ENCODE measurements around the gene DGKI.

The DGKI gene

GRCh38 chr7:137411446-137411845 is 435.3 kb downstream of the DGKI start:
- H3K27ac ChIP-seq (ENCODE audit: low read depth, low read length) = no peak overlapping the region
- H3K4me3 ChIP-seq (ENCODE audit: low read depth in 1 of 5, low read length in 5 of 5) = no peak overlapping the region
- no peaks in the 10 kb centered on the region for H3K9me3 ChIP-seq (ENCODE audit: control insufficient read depth in 5 of 5, low read length in 5 of 5)
- no peaks in the 10 kb centered on the region for H3K4me1 ChIP-seq (ENCODE audit: control insufficient read depth in 5 of 5, insufficient read depth in 5 of 5, low read length in 5 of 5)
- H3K9ac ChIP-seq (ENCODE audit: low read length in 5 of 5) = no peak overlapping the region
- H3K27me3 ChIP-seq (ENCODE audit: control insufficient read depth in 5 of 5, insufficient read depth in 4 of 5, low read length in 5 of 5) = no peaks in the 10 kb centered on the region
- no peaks in the 10 kb centered on the region for H3K36me3 ChIP-seq (ENCODE audit: control insufficient read depth in 5 of 5, insufficient read depth in 5 of 5, low read length in 5 of 5)

- Histone ChIP-seq H3K27ac (ENCODE audit: low read depth, low read length) (no peak overlapping the region), H3K36me3 (ENCODE audit: control insufficient read depth in 5 of 5, insufficient read depth in 5 of 5, low read length in 5 of 5) (no peaks in the 10 kb centered on the region), H3K9me3 (ENCODE audit: control insufficient read depth in 5 of 5, low read length in 5 of 5) (no peaks in the 10 kb centered on the region), H3K9ac (ENCODE audit: low read length in 5 of 5) (no peak overlapping the region), H3K27me3 (ENCODE audit: control insufficient read depth in 5 of 5, insufficient read depth in 4 of 5, low read length in 5 of 5) (no peaks in the 10 kb centered on the region), H3K4me3 (ENCODE audit: low read depth in 1 of 5, low read length in 5 of 5) (no peak overlapping the region), H3K4me1 (ENCODE audit: control insufficient read depth in 5 of 5, insufficient read depth in 5 of 5, low read length in 5 of 5) (no peaks in the 10 kb centered on the region)
Observed at GRCh38 chr7:137408126-137408525, 438.6 kb downstream of the DGKI start.

GRCh38 chr7:137407078-137407477 is 439.7 kb downstream of the DGKI start:
- Histone ChIP-seq H3K9ac (ENCODE audit: low read length in 5 of 5) (no peak overlapping the region), H3K36me3 (ENCODE audit: control insufficient read depth in 5 of 5, insufficient read depth in 5 of 5, low read length in 5 of 5) (no peaks in the 10 kb centered on the region), H3K4me3 (ENCODE audit: low read depth in 1 of 5, low read length in 5 of 5) (no peak overlapping the region), H3K27me3 (ENCODE audit: control insufficient read depth in 5 of 5, insufficient read depth in 4 of 5, low read length in 5 of 5) (no peaks in the 10 kb centered on the region), H3K9me3 (ENCODE audit: control insufficient read depth in 5 of 5, low read length in 5 of 5) (no peaks in the 10 kb centered on the region), H3K4me1 (ENCODE audit: control insufficient read depth in 5 of 5, insufficient read depth in 5 of 5, low read length in 5 of 5) (no peaks in the 10 kb centered on the region), H3K27ac (ENCODE audit: low read depth, low read length) (no peak overlapping the region)

GRCh38 chr7:137404660-137405317 is 442.0 kb downstream of the DGKI start:
- Histone ChIP-seq H3K27me3 (ENCODE audit: control insufficient read depth in 5 of 5, insufficient read depth in 4 of 5, low read length in 5 of 5) (no peaks in the 10 kb centered on the region), H3K4me1 (ENCODE audit: control insufficient read depth in 5 of 5, insufficient read depth in 5 of 5, low read length in 5 of 5) (no peaks in the 10 kb centered on the region), H3K36me3 (ENCODE audit: control insufficient read depth in 5 of 5, insufficient read depth in 5 of 5, low read length in 5 of 5) (no peaks in the 10 kb centered on the region), H3K4me3 (ENCODE audit: low read depth in 1 of 5, low read length in 5 of 5) (no peak overlapping the region), H3K9ac (ENCODE audit: low read length in 5 of 5) (no peak overlapping the region), H3K9me3 (ENCODE audit: control insufficient read depth in 5 of 5, low read length in 5 of 5) (no peaks in the 10 kb centered on the region), H3K27ac (ENCODE audit: low read depth, low read length) (no peak overlapping the region)

GRCh38 chr7:137403353-137403695 is 443.4 kb downstream of the DGKI start:
- H3K27ac ChIP-seq (ENCODE audit: low read depth, low read length) = no peak overlapping the region

GRCh38 chr7:137402536-137403352 is 444.0 kb downstream of the DGKI start:
- Histone ChIP-seq H3K9ac (ENCODE audit: low read length in 5 of 5) (no peak overlapping the region), H3K4me1 (ENCODE audit: control insufficient read depth in 5 of 5, insufficient read depth in 5 of 5, low read length in 5 of 5) (no peaks in the 10 kb centered on the region), H3K36me3 (ENCODE audit: control insufficient read depth in 5 of 5, insufficient read depth in 5 of 5, low read length in 5 of 5) (peaks cover 0 to 4% (median 0%) of the 10 kb centered on the region in 5 donors), H3K27me3 (ENCODE audit: control insufficient read depth in 5 of 5, insufficient read depth in 4 of 5, low read length in 5 of 5) (no peaks in the 10 kb centered on the region), H3K9me3 (ENCODE audit: control insufficient read depth in 5 of 5, low read length in 5 of 5) (no peaks in the 10 kb centered on the region), H3K4me3 (ENCODE audit: low read depth in 1 of 5, low read length in 5 of 5) (no peak overlapping the region), H3K27ac (ENCODE audit: low read depth, low read length) (no peak overlapping the region)

More at GRCh38 chr7:137403353-137403695, 443.4 kb downstream of the DGKI start:
- H3K9ac ChIP-seq (ENCODE audit: low read length in 5 of 5) = no peak overlapping the region
- no peaks in the 10 kb centered on the region for H3K9me3 ChIP-seq (ENCODE audit: control insufficient read depth in 5 of 5, low read length in 5 of 5)
- H3K27me3 ChIP-seq (ENCODE audit: control insufficient read depth in 5 of 5, insufficient read depth in 4 of 5, low read length in 5 of 5) = no peaks in the 10 kb centered on the region
- H3K4me1 ChIP-seq (ENCODE audit: control insufficient read depth in 5 of 5, insufficient read depth in 5 of 5, low read length in 5 of 5) = no peaks in the 10 kb centered on the region
- H3K36me3 ChIP-seq (ENCODE audit: control insufficient read depth in 5 of 5, insufficient read depth in 5 of 5, low read length in 5 of 5) = no peaks in the 10 kb centered on the region
- H3K4me3 ChIP-seq (ENCODE audit: low read depth in 1 of 5, low read length in 5 of 5) = no peak overlapping the region

GRCh38 chr7:137399827-137400823 is 446.6 kb downstream of the DGKI start:
- Histone ChIP-seq H3K27me3 (ENCODE audit: control insufficient read depth in 5 of 5, insufficient read depth in 4 of 5, low read length in 5 of 5) (no peaks in the 10 kb centered on the region), H3K4me3 (ENCODE audit: low read depth in 1 of 5, low read length in 5 of 5) (no peak overlapping the region), H3K4me1 (ENCODE audit: control insufficient read depth in 5 of 5, insufficient read depth in 5 of 5, low read length in 5 of 5) (no peaks in the 10 kb centered on the region), H3K36me3 (ENCODE audit: control insufficient read depth in 5 of 5, insufficient read depth in 5 of 5, low read length in 5 of 5) (peaks cover 0 to 7% (median 0%) of the 10 kb centered on the region in 5 donors), H3K27ac (ENCODE audit: low read depth, low read length) (no peak overlapping the region), H3K9ac (ENCODE audit: low read length in 5 of 5) (no peak overlapping the region), H3K9me3 (ENCODE audit: control insufficient read depth in 5 of 5, low read length in 5 of 5) (no peaks in the 10 kb centered on the region)

- no peak overlapping the region for H3K4me3 ChIP-seq (ENCODE audit: low read depth in 1 of 5, low read length in 5 of 5)
- H3K9ac ChIP-seq (ENCODE audit: low read length in 5 of 5) = no peak overlapping the region
- H3K9me3 ChIP-seq (ENCODE audit: control insufficient read depth in 5 of 5, low read length in 5 of 5) = no peaks in the 10 kb centered on the region
- no peaks in the 10 kb centered on the region for H3K4me1 ChIP-seq (ENCODE audit: control insufficient read depth in 5 of 5, insufficient read depth in 5 of 5, low read length in 5 of 5)
- H3K27me3 ChIP-seq (ENCODE audit: control insufficient read depth in 5 of 5, insufficient read depth in 4 of 5, low read length in 5 of 5) = no peaks in the 10 kb centered on the region
- H3K36me3 ChIP-seq (ENCODE audit: control insufficient read depth in 5 of 5, insufficient read depth in 5 of 5, low read length in 5 of 5) = peaks cover 0 to 7% (median 0%) of the 10 kb centered on the region in 5 donors
- H3K27ac ChIP-seq (ENCODE audit: low read depth, low read length) = no peak overlapping the region
Observed at GRCh38 chr7:137396051-137396450, 450.7 kb downstream of the DGKI start.

GRCh38 chr7:137395420-137395819 is 451.4 kb downstream of the DGKI start:
- Histone ChIP-seq H3K27ac (ENCODE audit: low read depth, low read length) (no peak overlapping the region), H3K9ac (ENCODE audit: low read length in 5 of 5) (no peak overlapping the region), H3K4me3 (ENCODE audit: low read depth in 1 of 5, low read length in 5 of 5) (no peak overlapping the region), H3K27me3 (ENCODE audit: control insufficient read depth in 5 of 5, insufficient read depth in 4 of 5, low read length in 5 of 5) (no peaks in the 10 kb centered on the region), H3K9me3 (ENCODE audit: control insufficient read depth in 5 of 5, low read length in 5 of 5) (no peaks in the 10 kb centered on the region), H3K36me3 (ENCODE audit: control insufficient read depth in 5 of 5, insufficient read depth in 5 of 5, low read length in 5 of 5) (peaks cover 0 to 11% (median 0%) of the 10 kb centered on the region in 5 donors), H3K4me1 (ENCODE audit: control insufficient read depth in 5 of 5, insufficient read depth in 5 of 5, low read length in 5 of 5) (no peaks in the 10 kb centered on the region)

Measured in subcutaneous abdominal adipose tissue (tissue), 5 donors.